Neuronal stem cell (in vitro differentiated cells): ENCODE measurements around the gene ARHGAP24.
"Not testable (repeated sequence)": the region's sequence is repeated elsewhere in the genome, so short reads cannot be mapped to it uniquely, and the experiment has no call there.

Experiments used
- DNase-seq: peaks from one replicate; pipeline ENCODE4 v3.0.0-alpha.2; 2013; ENCODE audit warnings: low spot score
- H2AFZ ChIP-seq: one replicate; pipeline ENCODE4 v1.6.1; 2013; ENCODE audit warnings: mild to moderate bottlenecking, low read length, inconsistent platforms
- H2AK5ac ChIP-seq: 2 replicates; pipeline ENCODE4 v1.6.1; 2013; ENCODE audit warnings: low read depth, mild to moderate bottlenecking, inconsistent platforms, low read length, moderate library complexity, mixed read lengths
- H2BK120ac ChIP-seq: 2 replicates; pipeline ENCODE4 v1.6.1; 2013; ENCODE audit warnings: low read depth, mild to moderate bottlenecking, inconsistent platforms, low read length, moderate library complexity, mixed read lengths
- H2BK12ac ChIP-seq: one replicate; pipeline ENCODE4 v1.6.1; 2013; ENCODE audit warnings: low read length, inconsistent platforms
- H2BK15ac ChIP-seq: 2 replicates; pipeline ENCODE4 v1.6.1; 2013; ENCODE audit warnings: mild to moderate bottlenecking, low read length, inconsistent platforms, mixed read lengths
- H2BK5ac ChIP-seq: one replicate; pipeline ENCODE4 v1.6.1; 2013; ENCODE audit warnings: inconsistent platforms, mild to moderate bottlenecking, low read length, moderate library complexity
- H3K14ac ChIP-seq: one replicate; pipeline ENCODE4 v1.6.1; 2013; ENCODE audit warnings: low read length, inconsistent platforms
- H3K18ac ChIP-seq: 2 replicates; pipeline ENCODE4 v1.6.1; 2013; ENCODE audit warnings: low read length, inconsistent platforms
- H3K23ac ChIP-seq: 2 replicates; pipeline ENCODE4 v1.6.1; 2013; ENCODE audit warnings: low read depth, mild to moderate bottlenecking, mixed read lengths, low read length, inconsistent platforms; ENCODE audit not compliant: poor library complexity
- H3K27ac ChIP-seq: replicated peaks from 3 replicates; pipeline ENCODE4 v1.5.1; 2013; ENCODE audit warnings: low read length, inconsistent platforms
- H3K27me3 ChIP-seq, 3 experiments: 2 replicates each; pipeline ENCODE4 v1.6.1; 2013; ENCODE audit warnings: low read length in 3 of 3, mild to moderate bottlenecking in 2 of 3, inconsistent platforms in 1 of 3, low read depth in 1 of 3, mixed read lengths in 1 of 3, moderate library complexity in 1 of 3; ENCODE audit not compliant: control insufficient read depth in 3 of 3, insufficient read depth in 3 of 3
- H3K36me3 ChIP-seq, 2 donors: replicated peaks in 1 of 2; 2 replicates each; pipeline ENCODE4 v1.6.1; 2013; ENCODE audit warnings: low read length in 2 of 2; ENCODE audit not compliant: control insufficient read depth in 2 of 2, insufficient read depth in 2 of 2
- H3K4ac ChIP-seq: 2 replicates; pipeline ENCODE4 v1.6.1; 2013; ENCODE audit warnings: inconsistent platforms, mild to moderate bottlenecking, low read length, moderate library complexity
- H3K4me1 ChIP-seq, 2 donors: 1 replicate in 1 of 2; 2 replicates in 1 of 2; pipeline ENCODE4 v1.6.1; 2013; ENCODE audit warnings: low read length in 2 of 2, low read depth in 1 of 2; ENCODE audit not compliant: control insufficient read depth in 2 of 2, insufficient read depth in 1 of 2
- H3K4me2 ChIP-seq: one replicate; pipeline ENCODE4 v1.6.1; 2013; ENCODE audit warnings: mild to moderate bottlenecking, low read length, inconsistent platforms; ENCODE audit not compliant: insufficient read depth, poor library complexity, severe bottlenecking
- H3K4me3 ChIP-seq, 2 donors: 2 replicates each; pipeline ENCODE4 v1.5.1; 2013; ENCODE audit warnings: low read length in 2 of 2, mild to moderate bottlenecking in 2 of 2, inconsistent platforms in 1 of 2, moderate library complexity in 1 of 2
- H3K79me1 ChIP-seq: one replicate; pipeline ENCODE4 v1.6.1; 2013; ENCODE audit warnings: low read depth, mild to moderate bottlenecking, inconsistent platforms, low read length, moderate library complexity
- H3K9ac ChIP-seq: one replicate; pipeline ENCODE4 v1.6.1; 2013; ENCODE audit warnings: mild to moderate bottlenecking, low read depth, low read length, inconsistent platforms; ENCODE audit not compliant: poor library complexity
- H3K9me3 ChIP-seq, 2 donors: replicated peaks in 1 of 2; 2 replicates each; pipeline versions ENCODE3 to v1.6.1; 2013; ENCODE audit warnings: low read length in 2 of 2, mild to moderate bottlenecking in 2 of 2, inconsistent platforms in 1 of 2, low read depth in 1 of 2, mixed read lengths in 1 of 2, moderate library complexity in 1 of 2; ENCODE audit not compliant: control insufficient read depth in 2 of 2, insufficient read depth in 1 of 2
- H4K8ac ChIP-seq: one replicate; pipeline ENCODE4 v1.6.1; 2013; ENCODE audit warnings: low read depth, mild to moderate bottlenecking, inconsistent platforms, low read length, moderate library complexity
- H4K91ac ChIP-seq: one replicate; pipeline ENCODE4 v1.6.1; 2013; ENCODE audit warnings: low read length, low read depth, mild to moderate bottlenecking, inconsistent platforms; ENCODE audit not compliant: poor library complexity
- WGBS, 2 donors: extraction: QIAGEN DNeasy Blood & Tissue Kit; methylation state at CpG; one replicate each; pipeline ENCODE4 v1.1.7; 2013; ENCODE audit warnings: missing lambda C conversion rate in 2 of 2, mixed read lengths in 1 of 2; ENCODE audit not compliant: insufficient read length in 2 of 2, insufficient replicate concordance in 1 of 2; ENCODE audit errors: extremely low coverage in 2 of 2; 5-methylcytosine and 5-hydroxymethylcytosine counted together

ARHGAP24 gene

DNA sequence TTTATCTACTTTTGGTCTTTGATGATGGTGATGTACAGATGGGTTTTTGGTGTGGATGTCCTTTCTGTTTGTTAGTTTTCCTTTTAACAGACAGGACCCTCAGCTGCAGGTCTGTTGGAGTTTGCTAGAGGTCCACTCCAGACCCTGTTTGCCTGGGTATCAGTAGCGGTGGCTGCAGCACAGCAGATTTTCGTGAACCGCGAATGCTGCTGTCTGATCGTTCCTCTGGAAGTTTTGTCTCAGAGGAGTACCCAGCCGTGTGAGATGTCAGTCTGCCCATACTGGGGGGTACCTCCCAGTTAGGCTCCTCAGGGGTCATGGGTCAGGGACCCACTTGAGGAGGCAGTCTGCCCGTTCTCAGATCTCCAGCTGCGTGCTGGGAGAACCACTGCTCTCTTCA, 191.7 kb downstream of the ARHGAP24 start:
- H3K9me3 ChIP-seq, H3K9ac ChIP-seq, H2AK5ac ChIP-seq, H3K4me1 ChIP-seq, H3K27me3 ChIP-seq, H3K18ac ChIP-seq, H3K36me3 ChIP-seq, DNase-seq, H3K23ac ChIP-seq, H3K79me1 ChIP-seq, H4K91ac ChIP-seq, H4K8ac ChIP-seq, H3K14ac ChIP-seq, H2BK120ac ChIP-seq, H3K27ac ChIP-seq, H2BK15ac ChIP-seq, H2BK5ac ChIP-seq, H2AFZ ChIP-seq, H3K4ac ChIP-seq, H3K4me2 ChIP-seq, H3K4me3 ChIP-seq, H2BK12ac ChIP-seq: not testable (repeated sequence)
- whole genome bisulfite sequencing, 2 donors: no CpG with 5 or more reads among the region's 8 CpGs

DNA sequence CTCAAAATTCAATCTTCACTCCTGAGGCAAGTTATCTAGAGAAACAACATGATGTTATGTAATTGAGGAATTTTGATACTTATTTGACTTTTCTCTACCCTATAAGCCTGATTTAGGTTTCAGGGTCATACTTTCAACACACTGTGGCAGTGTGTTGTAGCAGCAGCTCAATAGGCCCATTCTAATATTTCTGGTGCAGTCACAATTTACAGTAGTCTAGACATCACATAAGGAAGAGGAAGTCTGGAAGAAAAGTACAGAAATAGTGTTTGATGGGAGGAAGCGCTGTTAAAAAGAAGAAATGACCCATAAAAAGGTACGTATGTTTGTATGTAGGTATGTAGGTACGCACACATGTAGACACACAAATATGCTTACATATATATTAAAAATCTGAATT, 194.3 kb downstream of the ARHGAP24 start:
- Histone ChIP-seq H2BK12ac (no peak overlapping the region), H3K4me1 (peaks cover 2 to 3% of the 10 kb centered on the region in 2 donors), H3K9ac (no peak overlapping the region), H4K8ac (no peak overlapping the region), H2BK15ac (no peak overlapping the region), H2AFZ (no peak overlapping the region), H3K36me3 (no peaks in the 10 kb centered on the region), H3K4me3 (no peak overlapping the region), H2BK120ac (no peak overlapping the region), H3K4ac (no peak overlapping the region), H3K14ac (no peak overlapping the region), H3K4me2 (no peak overlapping the region), H4K91ac (no peak overlapping the region), H3K9me3 (peaks cover 2 to 5% of the 10 kb centered on the region in 2 donors), H2BK5ac (no peak overlapping the region), H3K79me1 (no peaks in the 10 kb centered on the region), H3K27me3 (no peaks in the 10 kb centered on the region), H3K23ac (no peak overlapping the region), H3K18ac (no peak overlapping the region), H2AK5ac (no peak overlapping the region), H3K27ac (no peak overlapping the region)
- DNase-seq: no peak
- WGBS, 2 donors: no CpG with 5 or more reads among the region's 3 CpGs

DNA sequence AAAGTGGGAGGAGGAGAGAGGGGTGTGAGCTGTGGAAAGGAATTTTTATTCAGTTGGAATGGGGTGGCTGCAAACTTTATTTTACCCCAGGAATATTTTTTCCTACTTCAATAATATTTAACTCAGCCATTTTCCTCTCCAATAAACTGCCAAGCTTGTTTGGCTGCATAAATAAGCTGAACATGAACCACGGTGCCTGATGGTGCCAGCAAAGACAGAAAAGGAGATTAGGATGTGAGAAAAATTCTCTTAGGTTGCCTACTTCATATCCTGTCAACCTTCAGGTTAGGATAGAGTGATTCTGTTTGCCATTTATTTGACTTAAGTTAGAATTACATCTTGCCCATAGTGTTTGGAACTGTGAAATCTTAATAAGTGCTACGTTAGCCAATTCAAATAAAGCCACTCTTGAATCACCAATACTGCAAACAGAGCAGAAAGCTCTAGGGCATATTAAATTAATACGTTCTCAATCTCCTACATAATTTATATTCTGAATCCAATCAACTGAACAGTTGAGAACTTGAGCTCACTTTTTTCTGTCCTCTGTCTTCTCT, 195.1 kb downstream of the ARHGAP24 start:
- H3K4ac ChIP-seq: no peak overlapping the region

DNA sequence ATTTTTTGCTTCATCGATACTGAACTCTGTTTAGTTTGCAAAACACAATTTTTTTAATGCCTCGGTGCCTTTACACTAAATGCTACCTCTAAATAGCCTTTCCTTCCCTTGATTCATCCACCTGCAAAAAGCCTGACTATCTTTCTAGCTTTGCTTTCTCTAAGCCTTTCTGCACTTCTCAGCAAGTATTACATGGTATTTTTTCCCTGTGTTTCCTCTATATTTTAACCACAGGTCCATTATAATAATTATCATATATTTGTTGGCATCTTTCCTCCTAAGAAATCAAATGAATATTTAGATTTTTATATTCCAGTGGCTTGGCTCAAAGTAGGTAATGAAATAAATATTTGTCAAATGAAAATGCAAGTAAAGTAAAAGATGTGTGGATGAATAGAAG, 196.2 kb downstream of the ARHGAP24 start:
- H2AK5ac ChIP-seq: no peak overlapping the region
- no peak overlapping the region for H3K4ac ChIP-seq
- no peak overlapping the region for H3K4me2 ChIP-seq
- no peak overlapping the region for H2BK5ac ChIP-seq
- H2BK120ac ChIP-seq: no peak overlapping the region
- H3K9me3 ChIP-seq: peaks cover 2 to 5% of the 10 kb centered on the region in 2 donors
- no peak overlapping the region for H3K23ac ChIP-seq
- no peak overlapping the region for H3K4me3 ChIP-seq
- no peak overlapping the region for H2BK15ac ChIP-seq
- no peaks in the 10 kb centered on the region for H3K27me3 ChIP-seq
- H2AFZ ChIP-seq: no peak overlapping the region
- no peaks in the 10 kb centered on the region for H3K79me1 ChIP-seq
- no peak overlapping the region for H3K27ac ChIP-seq
- peaks cover 2 to 5% of the 10 kb centered on the region in 2 donors for H3K4me1 ChIP-seq
- no peak overlapping the region for H3K14ac ChIP-seq
- WGBS, 2 donors: no CpG with 5 or more reads among the region's 2 CpGs
- no peak overlapping the region for H4K8ac ChIP-seq
- no peak overlapping the region for H3K9ac ChIP-seq
- DNase-seq: no peak
- H2BK12ac ChIP-seq: no peak overlapping the region
- H3K36me3 ChIP-seq: no peaks in the 10 kb centered on the region
- no peak overlapping the region for H3K18ac ChIP-seq
- H4K91ac ChIP-seq: no peak overlapping the region

More for the DNA sequence above, 195.1 kb downstream of the ARHGAP24 start:
- Histone ChIP-seq H2AK5ac (no peak overlapping the region), H3K79me1 (no peaks in the 10 kb centered on the region), H2BK12ac (no peak overlapping the region), H2BK15ac (no peak overlapping the region), H3K9ac (no peak overlapping the region), H3K23ac (no peak overlapping the region), H4K8ac (no peak overlapping the region), H2BK120ac (no peak overlapping the region), H3K18ac (no peak overlapping the region), H2AFZ (no peak overlapping the region), H3K36me3 (no peaks in the 10 kb centered on the region), H3K4me2 (no peak overlapping the region), H4K91ac (no peak overlapping the region), H3K27me3 (no peaks in the 10 kb centered on the region), H2BK5ac (no peak overlapping the region), H3K9me3 (peaks cover 2 to 5% of the 10 kb centered on the region in 2 donors), H3K4me1 (peaks cover 2 to 3% of the 10 kb centered on the region in 2 donors), H3K14ac (no peak overlapping the region), H3K27ac (no peak overlapping the region), H3K4me3 (no peak overlapping the region)
- WGBS, 2 donors: no CpG with 5 or more reads among the region's 3 CpGs
- no peak for DNase-seq
